AG09309 (cell line): ENCODE results near the gene CCL24.
"Not testable (repeated sequence)": the region's sequence is repeated elsewhere in the genome, so short reads cannot be mapped to it uniquely, and the experiment has no call there.

Experiments
- DNase-seq: peaks from one replicate; pipeline ENCODE4 v3.0.0-alpha.2; 2010; ENCODE audit warnings: low read depth
- H3K4me3 ChIP-seq: 2 replicates; pipeline ENCODE4 v1.5.1; 2011; ENCODE audit warnings: mild to moderate bottlenecking, low read depth, low read length, moderate library complexity; ENCODE audit not compliant: control insufficient read depth
- CTCF ChIP-seq: IDR thresholded peaks from 2 replicates; pipeline ENCODE4 v1.5.1; 2011; ENCODE audit warnings: mild to moderate bottlenecking, low read depth, low read length, inconsistent platforms; ENCODE audit not compliant: insufficient read depth, control insufficient read depth; ENCODE audit errors: missing control alignments

The CCL24 gene

GRCh38 chr7:75849573-75849972 is 36.0 kb upstream of the CCL24 start:
- no peak for TF ChIP-seq CTCF
- DNase-seq: no peak
- no peak overlapping the region for H3K4me3 ChIP-seq

- TF ChIP-seq CTCF: no peak
- H3K4me3 ChIP-seq: no peak overlapping the region
- no peak for DNase-seq
Measured at GRCh38 chr7:75847707-75848106, 34.1 kb upstream of the CCL24 start.

- H3K4me3 ChIP-seq, DNase-seq: not testable (repeated sequence)
Measured at GRCh38 chr7:75845132-75845531, 31.5 kb upstream of the CCL24 start.

GRCh38 chr7:75844158-75844557 is 30.6 kb upstream of the CCL24 start:
- DNase-seq: no peak
- no peak for TF ChIP-seq CTCF
- H3K4me3 ChIP-seq: no peak overlapping the region

GRCh38 chr7:75843613-75844116 is 30.1 kb upstream of the CCL24 start:
- no peak for TF ChIP-seq CTCF
- no peak for DNase-seq
- H3K4me3 ChIP-seq: no peak overlapping the region

GRCh38 chr7:75842836-75843446 is 29.3 kb upstream of the CCL24 start:
- peak; percentile 63 for DNase-seq
- no peak overlapping the region for H3K4me3 ChIP-seq
- TF ChIP-seq CTCF: no peak

GRCh38 chr7:75840029-75840428 is 26.4 kb upstream of the CCL24 start:
- TF ChIP-seq CTCF: no peak
- DNase-seq: no peak
- H3K4me3 ChIP-seq: no peak overlapping the region

GRCh38 chr7:75838281-75838930 is 24.8 kb upstream of the CCL24 start:
- not testable (repeated sequence) for DNase-seq, H3K4me3 ChIP-seq
